Measurements from ENCODE around the gene TERB2. TPM values are rescaled to one million over a fixed set of nuclear protein-coding genes. Genes with fewer than 3 reads are reported as not detected.

Gene TERB2
- total RNA-seq, 1 donor from 2014 or later, result not detected

DNA sequence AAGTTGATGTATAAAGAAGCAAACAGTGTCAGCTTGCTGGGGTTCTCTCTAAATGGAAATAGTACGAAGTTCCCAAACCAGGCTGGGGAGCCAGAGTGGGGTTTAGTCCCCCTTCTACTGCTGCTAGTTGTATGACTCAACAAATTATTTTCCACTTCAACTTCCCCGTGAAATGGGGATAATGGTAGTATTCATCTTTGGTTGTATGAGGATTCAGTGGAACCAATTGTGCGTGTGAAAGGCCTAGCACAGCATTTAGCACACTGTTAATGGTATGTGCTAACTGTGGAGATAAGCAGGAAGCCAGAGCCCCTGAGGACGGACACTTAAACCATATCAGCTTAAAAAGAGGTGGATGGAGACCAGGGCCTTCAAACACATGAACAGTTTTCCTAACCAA, 70.7 kb downstream of the TERB2 start:
- Mint-ChIP-seq H3K4me3 (ENCODE audit: low read depth) (peak overlapping the region; percentile 91), H3K4me1 (ENCODE audit: low read depth) (peaks cover 38% of the 10 kb centered on the region), H3K27ac (peak overlapping the region; percentile 2), H3K36me3 (ENCODE audit: insufficient read depth) (peaks cover 45% of the 10 kb centered on the region), H3K27me3 (no peaks in the 10 kb centered on the region), H3K9me3 (ENCODE audit: low read depth) (peaks cover 6% of the 10 kb centered on the region)
- TF ChIP-seq, protein P1, sequence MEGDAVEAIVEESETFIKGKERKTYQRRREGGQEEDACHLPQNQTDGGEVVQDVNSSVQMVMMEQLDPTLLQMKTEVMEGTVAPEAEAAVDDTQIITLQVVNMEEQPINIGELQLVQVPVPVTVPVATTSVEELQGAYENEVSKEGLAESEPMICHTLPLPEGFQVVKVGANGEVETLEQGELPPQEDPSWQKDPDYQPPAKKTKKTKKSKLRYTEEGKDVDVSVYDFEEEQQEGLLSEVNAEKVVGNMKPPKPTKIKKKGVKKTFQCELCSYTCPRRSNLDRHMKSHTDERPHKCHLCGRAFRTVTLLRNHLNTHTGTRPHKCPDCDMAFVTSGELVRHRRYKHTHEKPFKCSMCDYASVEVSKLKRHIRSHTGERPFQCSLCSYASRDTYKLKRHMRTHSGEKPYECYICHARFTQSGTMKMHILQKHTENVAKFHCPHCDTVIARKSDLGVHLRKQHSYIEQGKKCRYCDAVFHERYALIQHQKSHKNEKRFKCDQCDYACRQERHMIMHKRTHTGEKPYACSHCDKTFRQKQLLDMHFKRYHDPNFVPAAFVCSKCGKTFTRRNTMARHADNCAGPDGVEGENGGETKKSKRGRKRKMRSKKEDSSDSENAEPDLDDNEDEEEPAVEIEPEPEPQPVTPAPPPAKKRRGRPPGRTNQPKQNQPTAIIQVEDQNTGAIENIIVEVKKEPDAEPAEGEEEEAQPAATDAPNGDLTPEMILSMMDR (IDR thresholded peaks at IDR 0.05; ENCODE audit: unreplicated experiment), result no peak
- no peak for DNase-seq (ENCODE audit: low spot score, unreplicated experiment)

Other genes starting within 250 kb of the TERB2 start
- 0.73 TPM in 1 of 2 replicates, not detected in the other for gene PATL2, start 245.4 kb upstream of the TERB2 start, total RNA-seq
- gene B2M, start 245.2 kb upstream of the TERB2 start, total RNA-seq, result 133 and 139 TPM in 2 replicates
- gene TRIM69, start 220.2 kb upstream of the TERB2 start, total RNA-seq, result 12.1 and 18.2 TPM in 2 replicates
- gene SORD, start 66.5 kb downstream of the TERB2 start, total RNA-seq, result 247 and 300 TPM in 2 replicates
- gene DUOX2, start 157.5 kb downstream of the TERB2 start, total RNA-seq, result 0.53 and 1.1 TPM in 2 replicates
- gene DUOXA2, start 157.6 kb downstream of the TERB2 start, total RNA-seq, result not detected in 2 replicates
- gene DUOXA1, start 173.2 kb downstream of the TERB2 start, total RNA-seq, result 1.3 and 1.4 TPM in 2 replicates
- gene DUOX1, start 173.3 kb downstream of the TERB2 start, total RNA-seq, result 1.4 and 1.6 TPM in 2 replicates
- gene SHF, start 231.3 kb downstream of the TERB2 start, total RNA-seq, result 61.1 and 61.7 TPM in 2 replicates